HG02763 (cell line): ENCODE results near the gene METTL21A.

ENCODE experiments used
- ATAC-seq: cut with Tn5 transposase; IDR thresholded peaks from one replicate; pipeline ENCODE4 v1.9.1; 2021; ENCODE audit warnings: mild to moderate bottlenecking, moderate library complexity; ENCODE audit not compliant: unreplicated experiment

The METTL21A gene

DNA sequence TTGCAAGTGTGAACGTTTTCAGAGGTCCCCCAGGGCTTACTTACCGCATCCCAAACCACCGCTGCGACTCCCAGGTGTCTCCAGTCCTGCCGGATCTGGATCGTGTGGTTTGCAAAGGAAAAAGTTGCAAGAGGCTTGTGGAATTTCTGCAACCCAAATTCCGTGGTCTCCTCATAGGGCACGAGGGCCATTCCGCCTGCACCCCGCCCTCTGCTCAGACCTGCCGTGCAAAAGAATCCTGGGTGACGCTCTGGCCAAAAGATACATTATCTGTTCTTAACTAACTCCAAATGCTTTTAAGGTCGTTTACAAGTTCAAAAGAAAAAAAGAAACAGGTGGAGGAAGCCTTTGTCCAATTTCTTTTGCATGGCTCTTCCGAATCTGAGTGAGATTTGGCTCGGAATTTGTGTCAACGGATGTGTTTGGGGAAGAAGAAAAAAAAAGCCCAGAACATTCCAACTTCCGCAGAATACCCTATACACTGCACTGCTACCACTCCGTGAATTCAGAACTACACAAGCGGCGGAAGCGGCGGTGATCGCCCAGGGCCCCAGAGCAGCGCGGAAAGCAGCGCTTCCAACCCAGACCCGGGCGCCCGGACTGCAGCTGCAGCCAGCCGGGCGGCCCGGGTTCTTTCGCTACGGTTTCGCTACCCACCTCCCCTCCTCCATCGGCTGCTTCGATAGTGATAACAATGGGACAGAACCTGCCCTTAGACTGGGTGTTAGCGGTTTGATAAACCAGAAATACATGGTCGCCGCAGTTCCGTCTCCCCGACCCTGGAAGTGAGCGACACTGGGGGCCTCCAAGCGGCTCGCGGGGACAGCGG, 795 bp downstream of the METTL21A start:
- ATAC-seq, result peak; percentile 31

DNA sequence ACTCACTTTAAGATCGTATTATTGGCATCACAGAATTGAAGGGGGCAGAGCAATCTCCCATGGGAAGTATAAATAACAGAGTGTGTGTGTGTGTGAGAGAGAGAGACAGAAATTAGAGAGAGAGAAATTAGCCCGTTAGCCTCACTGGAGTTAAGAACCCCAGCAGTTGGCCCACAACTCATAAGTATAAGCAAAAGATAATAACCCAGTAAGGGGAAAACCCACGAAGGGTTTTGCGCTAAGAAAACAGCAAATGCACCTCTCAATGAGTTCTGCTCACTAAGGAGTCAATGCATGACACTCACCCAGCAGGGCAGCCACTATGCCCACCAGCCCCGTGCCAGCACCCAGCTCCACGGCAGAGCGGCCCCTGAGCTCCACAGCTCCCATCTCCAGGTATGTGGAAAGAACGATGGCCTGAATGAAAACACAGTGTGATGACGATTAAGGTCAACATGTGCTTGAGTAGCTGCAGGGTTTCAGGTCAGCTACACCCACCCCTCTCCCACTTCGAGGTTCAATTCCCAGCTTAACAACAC, 3.6 kb downstream of the METTL21A start:
- no peak for ATAC-seq

DNA sequence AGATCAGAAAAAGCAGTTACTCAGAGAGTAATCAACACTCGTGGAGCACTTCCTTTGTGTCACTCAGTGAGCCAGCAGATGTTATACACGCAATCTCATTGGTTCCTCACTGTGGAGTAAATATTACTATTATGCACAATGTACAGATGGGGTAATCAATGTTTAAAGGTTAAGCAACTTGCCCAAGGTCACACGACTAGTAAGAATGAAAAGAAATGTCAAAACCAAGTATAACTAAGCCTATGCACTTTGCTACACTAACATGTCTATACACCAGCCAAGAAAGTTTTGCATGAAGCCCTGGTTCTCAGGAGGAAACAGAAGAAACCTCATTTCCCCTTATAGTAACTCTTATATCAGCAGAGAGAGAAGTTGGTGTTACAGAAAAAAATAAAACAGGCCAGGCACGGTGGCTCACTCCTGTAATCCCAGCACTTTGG, 5.4 kb downstream of the METTL21A start:
- ATAC-seq, result peak; percentile 45

DNA sequence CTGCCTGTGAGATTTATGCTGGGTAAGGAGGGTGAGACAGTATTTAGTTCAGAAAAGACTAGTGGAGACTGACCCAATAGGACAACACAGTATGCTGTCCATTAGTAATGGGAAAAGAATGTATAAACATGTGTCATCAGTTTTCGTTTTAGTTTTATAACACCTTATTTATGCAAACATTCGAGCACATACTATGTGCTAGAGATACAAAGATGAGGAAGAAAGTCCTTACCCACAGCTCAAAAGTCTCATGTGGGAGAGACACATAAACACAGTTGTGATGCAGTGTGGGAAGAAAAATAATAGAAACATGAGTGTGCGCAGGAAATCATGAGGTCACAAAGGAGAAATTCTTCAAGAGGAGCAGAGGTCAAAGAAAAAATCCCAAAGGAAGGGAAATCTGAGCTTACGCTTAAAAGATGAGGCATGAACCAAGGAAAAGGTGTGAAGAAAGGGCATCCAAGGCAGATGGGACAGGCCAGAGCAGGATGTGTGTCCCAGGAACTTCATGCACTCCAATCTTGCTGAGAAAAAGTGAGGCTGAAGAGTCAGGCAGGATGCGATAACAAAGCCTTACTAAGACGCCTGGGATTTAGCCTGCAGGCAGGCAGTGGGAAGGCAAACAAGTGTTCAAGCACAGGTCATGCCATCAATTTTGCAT, 8.1 kb downstream of the METTL21A start:
- ATAC-seq, result no peak

DNA sequence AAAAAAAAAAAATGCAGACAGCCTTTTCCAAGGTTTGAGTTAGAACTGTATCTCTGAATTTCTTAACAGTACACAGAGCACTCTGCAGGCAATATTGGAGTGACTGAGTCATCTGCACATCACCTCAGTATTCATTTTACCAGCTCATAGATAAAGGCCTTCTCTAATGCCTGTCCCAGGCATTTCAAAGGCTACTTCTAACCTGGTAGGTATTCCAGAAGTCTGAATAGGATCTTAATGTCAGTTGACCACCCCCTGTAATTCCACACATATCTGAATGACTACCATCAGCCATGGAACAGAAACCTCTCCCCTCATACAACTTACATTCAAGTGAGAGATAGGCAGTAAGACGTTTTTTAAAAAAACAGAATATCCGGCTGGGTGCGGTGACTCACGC, 9.0 kb downstream of the METTL21A start:
- ATAC-seq, result no peak

DNA sequence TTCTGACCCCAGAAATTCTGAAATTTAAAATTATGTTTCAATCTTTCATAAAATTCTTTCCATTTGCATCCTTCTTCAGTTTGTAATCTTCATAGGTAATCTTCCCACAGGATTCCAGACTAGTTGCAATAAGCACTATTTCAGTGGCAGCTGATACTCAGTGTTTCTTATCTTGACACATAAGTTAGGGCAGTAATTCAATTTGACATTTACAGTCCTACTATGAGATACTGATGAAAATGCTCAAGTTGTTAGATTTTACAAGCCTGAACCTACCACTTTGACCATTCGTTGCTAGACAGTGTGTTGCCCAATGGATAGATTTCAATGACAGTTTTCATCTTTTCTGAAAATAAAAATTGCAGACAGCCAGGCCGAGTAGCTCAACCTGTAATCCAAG, 10.4 kb downstream of the METTL21A start:
- ATAC-seq, result no peak

DNA sequence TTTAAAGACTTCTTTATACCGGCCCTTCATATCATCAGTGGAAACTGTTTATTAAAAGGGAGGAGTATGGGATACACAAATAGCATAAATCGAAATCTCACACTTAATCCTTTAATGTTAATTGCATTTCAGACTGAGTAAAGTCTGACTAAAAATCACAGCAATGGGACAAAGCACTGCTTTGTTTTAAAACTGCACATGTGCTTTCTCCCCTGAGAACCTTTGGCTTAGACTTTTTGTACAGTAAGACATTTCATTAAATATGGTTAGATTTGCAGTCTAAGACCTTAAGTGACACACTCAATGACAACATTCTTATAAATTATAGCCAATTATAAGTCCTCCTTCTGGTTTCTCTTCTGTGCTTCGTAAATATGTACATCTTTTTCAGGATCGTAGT, 12.5 kb downstream of the METTL21A start:
- ATAC-seq, result no peak

DNA sequence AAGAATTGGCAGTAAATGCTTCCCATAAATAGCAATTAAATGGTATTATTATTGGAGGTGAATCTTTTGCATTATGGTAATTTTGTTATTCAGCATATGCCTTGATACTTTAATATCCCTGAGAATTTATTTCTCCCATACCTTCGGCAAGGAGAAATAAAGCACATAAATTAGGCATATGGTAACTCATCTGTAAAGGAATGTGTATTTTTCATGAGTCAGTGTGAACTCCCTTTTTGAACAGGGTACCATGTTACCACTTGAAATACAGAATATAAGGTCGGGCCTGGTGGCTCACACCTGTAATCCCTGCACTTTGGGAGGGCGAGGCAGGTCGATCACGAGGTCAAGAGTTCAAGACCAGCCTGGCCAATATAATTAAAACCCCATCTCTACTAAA, 18.4 kb downstream of the METTL21A start:
- ATAC-seq, result no peak

DNA sequence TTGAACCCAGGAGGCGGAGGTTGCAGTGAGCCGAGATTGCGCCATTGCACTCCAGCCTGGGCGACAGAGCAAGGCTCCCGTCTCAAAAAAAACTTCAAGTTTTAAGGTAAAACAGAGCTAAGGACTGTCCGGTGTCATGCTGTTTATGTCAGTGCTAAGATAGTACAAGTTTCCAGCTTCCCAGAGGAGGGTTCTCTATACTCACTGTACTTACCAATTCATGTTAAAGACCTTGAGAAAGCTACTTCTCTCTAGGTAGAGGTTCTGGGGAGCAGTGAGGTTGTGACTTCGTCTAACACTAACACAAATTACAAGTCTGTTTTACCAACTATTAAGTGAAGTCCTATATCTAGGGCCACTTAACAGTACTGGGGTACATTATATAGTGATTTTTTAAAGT, 18.8 kb downstream of the METTL21A start:
- ATAC-seq, result no peak

DNA sequence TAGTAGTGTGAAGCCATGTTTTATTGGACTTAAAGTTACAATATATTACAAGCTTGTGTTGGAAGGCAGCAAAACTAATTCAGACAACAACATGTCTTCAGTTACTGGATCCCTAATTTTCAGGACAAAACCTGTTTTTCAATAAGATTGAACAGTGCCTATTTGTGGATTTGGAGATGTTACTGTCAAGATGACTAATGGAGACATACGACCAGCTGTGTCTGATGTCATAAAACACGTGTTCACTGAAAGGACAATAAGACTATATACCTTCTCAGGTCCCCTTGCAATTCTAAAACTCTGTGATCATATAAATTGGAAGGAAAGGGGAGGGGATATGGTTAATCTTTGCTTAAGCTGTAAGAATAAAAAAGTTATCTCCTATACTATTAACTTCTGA, 21.7 kb downstream of the METTL21A start:
- ATAC-seq, result no peak

DNA sequence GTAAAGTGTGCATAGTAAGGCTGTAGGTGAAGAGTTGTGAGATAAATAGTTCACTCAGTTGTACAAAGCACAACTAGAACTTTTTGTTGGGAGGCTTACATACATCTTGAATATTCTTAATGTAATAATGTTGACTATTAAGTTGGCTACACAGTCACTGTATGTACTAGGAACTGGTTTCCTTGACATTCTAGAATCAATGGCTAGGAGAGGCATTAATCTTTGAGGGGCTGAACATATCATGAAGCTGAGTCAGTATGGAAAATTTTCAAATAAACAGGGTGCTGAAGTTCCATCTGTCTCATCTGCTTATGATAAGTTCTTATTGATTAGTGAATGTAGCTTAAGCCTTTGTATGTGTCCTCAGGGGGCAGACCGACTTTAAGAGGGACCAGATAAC, 23.4 kb downstream of the METTL21A start:
- no peak for ATAC-seq

DNA sequence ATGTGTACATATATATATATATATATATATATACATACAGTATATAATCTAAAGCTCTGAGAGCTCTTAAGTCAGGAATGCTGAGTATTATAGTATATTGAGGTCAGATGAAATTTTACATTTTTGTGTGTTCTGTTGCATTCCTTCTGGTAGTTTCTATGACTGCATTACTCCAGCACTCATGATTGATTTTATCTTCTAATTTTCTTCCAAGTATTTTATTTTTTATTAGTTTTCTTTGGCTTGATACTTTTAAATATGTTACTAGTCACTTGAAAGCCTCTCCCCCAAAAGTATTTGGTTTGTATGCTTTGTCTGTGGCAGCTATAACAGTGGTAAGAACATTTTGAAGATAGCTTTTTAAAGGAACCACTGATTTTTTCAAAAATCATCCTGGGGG, 25.0 kb downstream of the METTL21A start:
- no peak for ATAC-seq

DNA sequence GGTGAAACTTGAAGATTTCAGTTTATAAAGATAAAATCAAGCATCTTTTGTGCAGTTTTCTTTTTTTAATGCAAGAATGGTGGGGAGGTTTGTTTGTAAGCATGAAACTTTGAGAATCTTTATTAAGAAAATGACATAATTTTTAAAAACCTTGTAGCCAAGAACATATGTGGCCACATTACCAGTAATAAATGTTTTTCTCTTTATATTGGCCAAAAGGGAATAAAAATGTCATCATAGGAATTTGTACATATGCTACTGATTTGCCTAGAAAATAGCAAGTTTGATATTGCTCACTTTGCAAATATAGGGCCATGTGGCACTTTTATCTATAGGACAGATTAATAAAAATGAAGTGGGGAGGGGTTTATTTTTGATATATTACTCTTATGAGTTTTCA, 25.6 kb downstream of the METTL21A start:
- ATAC-seq, result no peak

DNA sequence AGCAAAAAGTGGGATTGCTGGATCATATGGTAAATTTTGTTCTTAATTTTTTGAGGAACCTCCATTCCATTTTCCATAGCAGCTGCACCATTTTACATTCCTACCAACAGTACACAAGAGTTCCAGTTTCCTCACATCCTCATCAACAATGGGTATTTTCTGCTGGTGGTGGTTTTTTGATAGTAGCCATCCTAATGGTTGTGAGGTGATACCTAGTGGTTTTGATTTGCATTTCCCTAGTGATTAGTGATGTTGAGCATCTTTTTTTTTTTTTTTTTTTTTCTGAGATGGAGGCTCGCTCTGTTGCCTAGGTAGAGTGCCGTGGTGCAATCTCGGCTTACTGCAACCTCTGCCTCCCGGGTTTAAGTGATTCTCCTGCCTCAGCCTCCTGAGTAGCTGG, 30.5 kb downstream of the METTL21A start:
- ATAC-seq, result no peak

DNA sequence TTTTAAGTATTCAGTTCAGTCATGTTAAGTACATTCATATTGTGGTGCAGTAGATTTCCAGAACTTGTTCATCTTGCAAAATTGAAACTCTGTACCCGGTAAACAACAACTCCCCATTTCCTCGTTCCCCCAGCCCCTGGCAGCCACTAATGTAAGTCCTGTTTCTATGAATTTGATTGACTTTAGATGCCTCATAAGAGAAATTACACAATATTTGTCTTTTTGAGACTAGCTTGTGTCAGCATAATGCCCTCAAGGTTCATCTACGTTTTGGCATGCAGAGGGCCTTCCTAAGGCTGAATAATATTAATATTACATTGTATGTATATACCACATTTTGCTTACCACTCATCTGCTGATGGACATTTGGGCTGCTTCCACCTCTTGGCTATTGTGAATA, 30.9 kb downstream of the METTL21A start:
- no peak for ATAC-seq

DNA sequence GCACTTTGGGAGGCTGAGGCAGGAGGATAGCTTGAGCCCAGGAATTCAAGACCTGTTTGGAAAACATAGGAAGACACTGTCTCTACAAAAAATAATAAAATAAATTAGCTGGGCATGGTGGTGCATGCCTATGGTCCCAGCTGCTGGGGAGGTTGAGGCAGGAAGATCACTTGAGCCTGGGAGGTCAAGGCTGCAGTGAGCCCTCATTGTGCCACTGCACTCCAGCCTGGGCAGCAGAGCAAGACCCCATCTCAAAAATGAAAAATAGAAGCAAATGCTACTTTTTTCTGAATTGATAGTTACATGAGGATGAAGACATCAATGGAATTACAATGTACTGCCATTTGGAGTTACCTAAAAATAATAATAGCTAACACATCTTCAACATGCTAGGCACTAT, 31.9 kb downstream of the METTL21A start:
- no peak for ATAC-seq

DNA sequence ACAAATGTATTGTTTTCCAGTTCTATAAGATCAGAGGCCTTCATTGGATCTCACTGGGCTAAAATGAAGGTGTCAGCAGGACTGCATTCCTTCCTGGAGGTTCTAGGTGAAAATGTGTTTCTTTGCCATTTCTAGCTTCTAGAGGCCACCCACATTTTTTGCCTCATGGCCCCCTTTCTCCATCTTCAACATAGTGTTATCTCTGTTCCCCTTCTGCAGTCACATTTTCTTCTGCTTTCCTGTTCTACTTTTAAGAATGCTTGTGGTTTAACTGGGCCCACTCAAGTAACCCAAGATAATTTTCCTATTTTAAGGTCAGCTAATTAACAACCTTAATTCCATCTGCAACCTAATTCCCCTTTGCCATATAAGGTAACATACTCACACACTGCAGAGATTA, 36.1 kb downstream of the METTL21A start:
- ATAC-seq, result no peak

DNA sequence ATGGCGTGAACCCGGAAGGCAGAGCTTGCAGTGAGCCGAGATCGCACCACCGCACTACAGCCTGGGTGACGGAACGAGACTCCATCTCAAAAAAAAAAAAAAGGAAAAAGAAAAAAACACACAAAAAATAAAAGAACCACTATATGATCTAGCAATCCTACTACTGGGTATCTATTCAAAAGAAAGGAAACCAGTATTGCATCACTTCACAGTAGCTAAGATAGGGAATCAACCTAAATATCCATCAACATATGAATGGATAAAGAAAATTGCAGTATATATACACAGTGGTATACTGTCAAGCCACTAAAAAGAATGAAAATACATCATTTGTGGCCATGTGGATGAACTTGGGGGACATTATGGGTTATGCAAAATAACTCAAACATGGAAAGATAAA, 37.9 kb downstream of the METTL21A start:
- ATAC-seq, result no peak

DNA sequence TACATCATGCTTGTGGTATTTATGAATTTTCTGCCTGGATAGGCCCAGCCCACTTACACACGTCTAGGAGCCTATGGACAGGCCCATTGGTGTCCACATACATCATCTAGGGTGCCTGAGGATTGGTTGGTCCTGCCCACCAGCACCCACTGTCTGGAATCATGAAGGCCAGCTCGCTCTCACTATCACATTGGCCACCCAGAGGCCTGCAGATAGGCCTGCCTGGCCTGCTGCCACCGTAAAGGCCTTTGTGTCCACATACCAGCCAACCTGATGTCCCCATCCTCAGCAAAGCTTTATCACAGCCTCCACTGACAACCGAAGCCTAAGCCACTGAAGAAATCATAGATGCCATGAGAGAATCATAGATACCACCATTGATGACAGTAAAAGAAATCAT, 40.2 kb downstream of the METTL21A start:
- ATAC-seq, result no peak

DNA sequence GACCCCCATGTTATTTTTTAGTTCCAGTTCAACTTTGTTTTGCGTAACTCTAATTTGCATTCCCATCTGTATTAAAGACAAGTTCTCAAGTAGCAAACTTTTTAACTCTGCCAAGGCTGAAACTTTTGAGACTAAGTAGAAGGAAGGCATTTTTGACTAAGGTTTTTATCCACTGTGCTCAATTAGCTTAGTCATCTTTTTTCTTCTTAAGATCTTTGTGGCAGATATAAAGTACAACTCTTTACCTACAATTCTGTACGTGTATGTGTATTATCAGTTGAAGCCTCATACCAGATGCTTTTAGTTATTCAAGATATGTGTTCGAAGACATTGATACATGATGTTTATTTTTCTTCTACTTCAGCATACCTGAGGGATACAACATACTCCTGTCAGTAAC, 53.8 kb downstream of the METTL21A start:
- no peak for ATAC-seq

DNA sequence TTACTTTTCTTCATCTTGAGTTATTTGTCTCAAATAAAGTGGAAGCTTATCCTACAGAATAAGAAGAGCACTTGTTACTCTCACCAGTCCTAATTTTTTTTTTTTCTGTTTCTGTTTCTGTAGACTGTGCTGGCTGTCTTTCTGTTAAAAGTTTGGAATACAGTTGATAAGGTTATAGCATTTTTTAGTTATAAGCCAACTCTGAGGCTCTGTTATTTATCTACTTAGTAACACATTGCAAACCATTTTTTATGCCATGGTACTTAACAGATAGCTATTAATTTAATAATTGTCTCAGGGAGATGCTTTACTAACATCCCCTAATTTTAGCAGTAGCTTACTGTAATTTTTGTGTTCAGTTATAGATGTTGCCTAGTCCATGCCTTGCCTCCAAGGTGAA, 57.5 kb downstream of the METTL21A start:
- no peak for ATAC-seq

DNA sequence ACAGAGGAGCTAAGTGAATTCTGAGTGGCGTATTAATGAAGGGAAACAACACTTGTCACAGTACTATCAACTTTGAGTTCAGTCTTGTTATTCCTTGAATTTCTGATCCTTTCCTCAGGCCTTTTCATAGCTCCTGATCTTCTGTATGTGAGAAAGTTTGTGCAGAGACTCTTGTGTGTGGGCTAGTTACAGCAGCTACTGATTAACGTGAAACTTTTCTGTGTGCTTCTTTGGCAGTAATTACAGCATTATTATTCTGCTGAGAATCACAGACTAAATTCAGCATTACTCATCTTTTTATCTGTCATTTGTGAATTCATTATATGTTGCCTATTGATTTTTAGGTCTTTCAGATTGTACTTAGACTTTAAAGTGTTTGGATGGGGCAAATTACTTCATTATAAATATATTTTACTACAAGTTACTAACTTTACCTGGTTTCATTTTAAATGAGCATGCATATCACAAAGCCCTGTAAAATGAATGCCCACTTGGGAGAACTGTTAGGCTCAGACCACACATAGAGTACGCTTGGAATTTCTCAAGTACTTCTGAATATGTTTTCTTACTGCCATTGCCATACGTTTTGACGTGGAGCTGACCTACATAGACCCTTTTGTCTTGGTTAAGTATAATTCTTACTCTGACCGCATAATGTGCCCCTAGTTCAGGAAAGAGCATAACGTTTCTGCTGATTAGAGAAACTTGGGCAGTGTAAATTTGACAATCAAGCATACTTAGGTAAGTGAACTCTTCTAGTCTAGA, 59.3 kb downstream of the METTL21A start:
- ATAC-seq, result no peak
